ENCODE results near the gene C11orf71.

The C11orf71 gene

GRCh38 chr11:114377612-114378267 lies 22.6 kb downstream of the C11orf71 start:
- no peak for DNase-seq (ENCODE audit: low read depth)
- no peak for TF ChIP-seq CTCF (IDR thresholded peaks at IDR 0.05; ENCODE audit: low read depth, low read length, missing control alignments)
- H3K4me3 ChIP-seq (ENCODE audit: low read depth, low read length): no peak overlapping the region

GRCh38 chr11:114375052-114375451 lies 25.3 kb downstream of the C11orf71 start:
- H3K4me3 ChIP-seq (ENCODE audit: low read depth, low read length): no peak overlapping the region
- no peak for TF ChIP-seq CTCF (IDR thresholded peaks at IDR 0.05; ENCODE audit: low read depth, low read length, missing control alignments)
- DNase-seq (ENCODE audit: low read depth): no peak

GRCh38 chr11:114368918-114369680 lies 31.2 kb downstream of the C11orf71 start:
- no peak for DNase-seq (ENCODE audit: low read depth)
- TF ChIP-seq CTCF (IDR thresholded peaks at IDR 0.05; ENCODE audit: low read depth, low read length, missing control alignments): no peak
- no peak overlapping the region for H3K4me3 ChIP-seq (ENCODE audit: low read depth, low read length)

- TF ChIP-seq CTCF (IDR thresholded peaks at IDR 0.05; ENCODE audit: low read depth, low read length, missing control alignments): no peak
- H3K4me3 ChIP-seq (ENCODE audit: low read depth, low read length): no peak overlapping the region
- no peak for DNase-seq (ENCODE audit: low read depth)
These were observed 32.9 kb downstream of the C11orf71 start for GRCh38 chr11:114367244-114367957.

GRCh38 chr11:114366331-114367243 lies 33.7 kb downstream of the C11orf71 start:
- DNase-seq (ENCODE audit: low read depth): no peak
- no peak overlapping the region for H3K4me3 ChIP-seq (ENCODE audit: low read depth, low read length)
- TF ChIP-seq CTCF (IDR thresholded peaks at IDR 0.05; ENCODE audit: low read depth, low read length, missing control alignments): no peak

GRCh38 chr11:114362958-114363357 lies 37.4 kb downstream of the C11orf71 start:
- no peak for TF ChIP-seq CTCF (IDR thresholded peaks at IDR 0.05; ENCODE audit: low read depth, low read length, missing control alignments)

More at GRCh38 chr11:114362958-114363357, 37.4 kb downstream of the C11orf71 start:
- DNase-seq (ENCODE audit: low read depth): no peak
- no peak overlapping the region for H3K4me3 ChIP-seq (ENCODE audit: low read depth, low read length)

Data from GM12864 (cell line).